HG03064 (cell line): Measurements from ENCODE around the gene RAB3B.
A peak's percentile ranks its signal among the peaks of the same experiment; 100 is the strongest.
"Not testable (repeated sequence)": the region's sequence is repeated elsewhere in the genome, so short reads cannot be mapped to it uniquely, and the experiment has no call there.

Source experiments
- ATAC-seq: cut with Tn5 transposase; IDR thresholded peaks from one replicate; pipeline ENCODE4 v1.9.1; 2021; ENCODE audit warnings: low read depth; ENCODE audit not compliant: unreplicated experiment

RAB3B gene

GRCh38 chr1:51926171-51926812 is 64.2 kb downstream of the RAB3B start:
- ATAC-seq = no peak

GRCh38 chr1:51924455-51924854 is 66.0 kb downstream of the RAB3B start:
- no peak for ATAC-seq

GRCh38 chr1:51922040-51922439 is 68.5 kb downstream of the RAB3B start:
- no peak for ATAC-seq

- no peak for ATAC-seq
These were observed 70.4 kb downstream of the RAB3B start for GRCh38 chr1:51920130-51920529.

- ATAC-seq = no peak
These were observed 70.8 kb downstream of the RAB3B start for GRCh38 chr1:51919684-51920083.

- ATAC-seq = no peak
These were observed 73.7 kb downstream of the RAB3B start for GRCh38 chr1:51916587-51917405.

- ATAC-seq = no peak
These were observed 74.5 kb downstream of the RAB3B start for GRCh38 chr1:51915951-51916350.

- no peak for ATAC-seq
These were observed 77.6 kb downstream of the RAB3B start for GRCh38 chr1:51912881-51913280.

- no peak for ATAC-seq
These were observed 80.1 kb downstream of the RAB3B start for GRCh38 chr1:51910221-51911000.

GRCh38 chr1:51908499-51908898 is 82.0 kb downstream of the RAB3B start:
- no peak for ATAC-seq

- ATAC-seq = no peak
These were observed 83.3 kb downstream of the RAB3B start for GRCh38 chr1:51907079-51907702.

GRCh38 chr1:51906306-51907078 is 84.0 kb downstream of the RAB3B start:
- no peak for ATAC-seq

GRCh38 chr1:51902456-51902855 is 88.0 kb downstream of the RAB3B start:
- ATAC-seq = no peak

GRCh38 chr1:51901151-51901550 is 89.3 kb downstream of the RAB3B start:
- ATAC-seq = no peak

- no peak for ATAC-seq
These were observed 91.5 kb downstream of the RAB3B start for GRCh38 chr1:51899022-51899421.

- ATAC-seq = no peak
These were observed 92.3 kb downstream of the RAB3B start for GRCh38 chr1:51898090-51898734.

GRCh38 chr1:51897699-51898031 is 92.8 kb downstream of the RAB3B start:
- no peak for ATAC-seq

- ATAC-seq = not testable (repeated sequence)
These were observed 95.8 kb downstream of the RAB3B start for GRCh38 chr1:51894748-51895147.

- ATAC-seq = peak; percentile 86
These were observed 111.7 kb downstream of the RAB3B start, which contains the start of gene NRDC for GRCh38 chr1:51878616-51879336. Gene NRDC, minus strand, starts transcription at chr1:51878727. Its CDS starts 112 bp downstream, at chr1:51878615.
